GM13977 (cell line): Measurements from ENCODE around the gene RNF151.

Experiments used
- DNase-seq: peaks from one replicate; pipeline ENCODE4 v3.0.0; 2012; ENCODE audit warnings: low spot score
- in situ Hi-C: fragments of 300-500 bp; cut with MboI; formaldehyde crosslinking; loops from one replicate; pipeline ENCODE4 v1.12.0; 2022; ENCODE audit warnings: low sequenced_read_pairs, low pct_unique_long_range_greater_than_20kb, mixed read lengths, inconsistent platforms; ENCODE audit not compliant: unreplicated experiment
- TF ChIP-seq, protein P1 (sequence below): IDR thresholded peaks from 2 replicates; pipeline ENCODE4 v1.5.1; 2012; ENCODE audit warnings: mild to moderate bottlenecking, control low read depth; ENCODE audit not compliant: insufficient read depth; ENCODE audit errors: extremely low read depth, missing control alignments

RNF151 gene

DNA sequence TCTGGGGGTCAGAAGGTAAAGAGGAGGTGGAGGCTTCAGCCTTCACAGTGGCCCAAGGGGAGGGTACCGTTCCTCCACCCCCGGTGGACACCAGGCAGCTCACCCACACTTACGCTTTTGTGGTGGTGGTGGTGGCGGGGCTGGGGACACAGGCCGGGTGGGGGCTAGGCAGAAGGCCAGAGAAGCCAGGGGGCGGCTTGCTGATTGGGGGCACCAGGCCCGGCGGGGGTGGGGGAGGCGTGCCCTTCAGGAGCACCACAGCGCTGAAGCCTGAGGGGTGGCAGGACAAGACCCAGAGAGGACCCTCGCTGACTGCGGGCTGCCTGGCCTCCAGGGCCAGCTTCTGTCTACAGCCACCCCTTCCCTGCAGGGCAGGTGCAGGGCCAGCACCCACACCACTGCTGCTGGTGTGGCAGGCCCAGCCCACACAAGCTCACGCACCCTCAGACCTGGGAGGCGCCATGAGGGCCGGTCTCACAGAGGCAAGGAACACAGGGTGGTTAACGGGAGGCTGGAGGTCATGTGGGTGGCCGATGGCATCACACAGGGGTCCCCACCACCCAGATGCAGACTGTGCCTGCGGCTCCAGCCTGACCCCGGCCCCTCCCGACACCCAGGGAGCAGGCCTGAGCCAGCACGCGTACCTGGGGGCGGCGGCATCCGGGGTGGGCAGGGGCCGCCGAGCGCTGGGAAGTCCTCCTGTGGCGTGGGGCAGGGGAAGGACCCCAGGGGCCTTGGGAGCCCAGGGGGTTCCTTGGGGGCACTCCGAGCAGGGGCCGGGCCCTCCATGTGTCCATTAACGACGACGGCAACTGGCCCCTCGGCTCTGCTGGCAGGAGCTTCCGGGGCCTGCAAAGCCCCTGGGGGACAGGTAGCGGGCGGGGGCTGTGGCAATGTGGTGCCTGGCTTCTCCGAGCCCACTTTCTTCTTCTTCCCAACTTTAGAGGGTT is 32.5 kb downstream of the RNF151 start:
- no peak for DNase-seq
- TF ChIP-seq, protein P1, sequence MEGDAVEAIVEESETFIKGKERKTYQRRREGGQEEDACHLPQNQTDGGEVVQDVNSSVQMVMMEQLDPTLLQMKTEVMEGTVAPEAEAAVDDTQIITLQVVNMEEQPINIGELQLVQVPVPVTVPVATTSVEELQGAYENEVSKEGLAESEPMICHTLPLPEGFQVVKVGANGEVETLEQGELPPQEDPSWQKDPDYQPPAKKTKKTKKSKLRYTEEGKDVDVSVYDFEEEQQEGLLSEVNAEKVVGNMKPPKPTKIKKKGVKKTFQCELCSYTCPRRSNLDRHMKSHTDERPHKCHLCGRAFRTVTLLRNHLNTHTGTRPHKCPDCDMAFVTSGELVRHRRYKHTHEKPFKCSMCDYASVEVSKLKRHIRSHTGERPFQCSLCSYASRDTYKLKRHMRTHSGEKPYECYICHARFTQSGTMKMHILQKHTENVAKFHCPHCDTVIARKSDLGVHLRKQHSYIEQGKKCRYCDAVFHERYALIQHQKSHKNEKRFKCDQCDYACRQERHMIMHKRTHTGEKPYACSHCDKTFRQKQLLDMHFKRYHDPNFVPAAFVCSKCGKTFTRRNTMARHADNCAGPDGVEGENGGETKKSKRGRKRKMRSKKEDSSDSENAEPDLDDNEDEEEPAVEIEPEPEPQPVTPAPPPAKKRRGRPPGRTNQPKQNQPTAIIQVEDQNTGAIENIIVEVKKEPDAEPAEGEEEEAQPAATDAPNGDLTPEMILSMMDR, result no peak
- in situ Hi-C loops, result no loop called here

DNA sequence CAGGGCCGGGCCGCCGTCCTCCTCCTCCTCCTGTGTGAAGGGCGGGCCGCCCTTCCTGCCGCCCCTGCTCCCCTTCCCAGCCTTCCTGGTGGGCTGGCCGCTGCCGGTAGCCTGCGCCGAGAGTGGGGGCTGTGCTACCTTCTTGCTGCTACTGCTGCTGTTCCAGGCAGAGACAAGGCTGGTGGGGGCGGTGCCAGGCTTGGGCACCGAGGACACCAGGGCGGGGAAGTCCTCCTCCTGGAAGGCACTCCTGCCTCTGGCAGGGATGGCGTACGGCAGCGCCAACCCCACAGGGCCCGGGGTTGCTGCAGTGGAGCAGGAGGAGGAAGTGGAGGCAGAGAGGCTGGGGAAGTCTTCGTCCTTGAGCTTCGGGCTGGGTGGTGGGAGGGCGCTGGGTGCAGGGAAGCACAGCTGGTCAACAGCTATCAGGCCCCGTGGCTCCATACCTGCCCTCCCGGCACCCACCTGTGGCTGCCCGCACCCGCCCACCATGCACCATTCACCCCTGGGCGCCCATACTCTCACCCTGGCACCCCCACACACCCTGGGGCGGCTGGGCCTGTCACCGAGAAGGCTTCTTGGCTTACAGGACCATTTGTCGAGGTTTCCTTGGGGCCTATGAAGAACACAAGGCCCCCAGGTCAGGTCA is 33.3 kb downstream of the RNF151 start:
- TF ChIP-seq, protein P1, result no peak
- no peak for DNase-seq
- in situ Hi-C loops, result no loop called here

DNA sequence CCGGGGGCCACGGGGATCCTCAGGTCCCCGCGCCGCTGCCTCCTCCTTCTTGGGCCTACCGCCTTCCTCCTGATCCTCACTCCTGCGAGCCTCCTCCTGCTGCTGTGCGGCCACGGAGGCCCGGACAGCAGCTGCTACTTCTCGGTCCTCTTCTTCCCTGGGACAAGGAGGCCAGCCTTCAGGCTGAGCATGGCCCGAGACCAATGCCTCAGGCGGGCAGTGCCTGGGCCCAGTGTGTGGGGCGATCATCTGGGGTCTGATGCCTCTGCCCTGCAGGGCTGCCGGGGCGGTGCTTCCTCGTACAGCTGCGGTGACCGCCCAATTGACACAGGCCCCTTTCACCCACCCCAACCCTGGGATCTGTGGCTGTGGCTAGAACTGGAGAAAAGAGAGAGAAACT is 34.4 kb downstream of the RNF151 start:
- in situ Hi-C loops, result no loop called here
- DNase-seq, result no peak

DNA sequence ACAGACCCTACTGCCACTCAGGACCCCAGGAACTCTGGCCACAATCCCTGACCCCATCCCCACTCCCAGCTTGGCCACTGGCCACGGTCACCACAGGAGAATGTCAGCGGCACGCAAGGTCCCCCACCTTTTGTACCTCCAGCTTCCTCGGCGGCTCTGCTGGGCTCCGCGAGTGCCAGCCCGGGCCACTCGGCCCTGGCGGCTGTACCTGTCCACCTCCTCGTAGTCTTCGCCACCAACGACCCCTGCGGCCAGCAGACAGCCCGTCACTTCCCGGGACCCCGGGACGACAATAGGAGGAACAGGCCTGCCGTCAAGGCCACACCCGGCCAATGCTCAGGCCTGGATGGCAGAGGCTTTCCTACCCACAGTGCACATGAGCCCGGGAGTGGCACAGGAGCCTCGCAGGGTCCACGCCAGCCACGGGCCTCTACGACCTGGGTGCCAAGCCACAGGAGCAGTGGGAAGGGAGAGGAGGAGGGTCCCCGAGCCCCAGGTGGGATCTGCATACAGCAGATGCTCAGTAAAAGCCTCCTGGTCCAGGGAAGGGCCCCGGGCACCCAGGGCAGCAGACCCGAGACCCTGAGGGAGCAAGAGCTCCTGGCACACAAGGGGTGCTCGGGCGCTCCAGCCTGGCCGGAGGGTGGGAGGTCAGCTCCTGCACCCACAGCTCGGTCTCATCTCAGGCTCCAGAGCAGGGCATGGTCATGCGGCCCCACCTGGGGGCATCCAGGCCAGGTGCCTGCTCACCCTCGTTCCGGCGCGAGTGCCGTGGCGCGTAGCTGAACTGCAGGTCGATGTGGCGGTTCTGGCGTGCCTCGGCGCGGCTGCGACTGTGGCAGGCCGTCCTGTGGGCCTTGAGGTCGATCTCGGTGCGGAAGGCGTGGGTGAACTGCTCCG is 35.0 kb downstream of the RNF151 start:
- no peak for DNase-seq
- TF ChIP-seq, protein P1, result no peak
- in situ Hi-C loops, result no loop called here

More for the DNA sequence above, 34.4 kb downstream of the RNF151 start:
- TF ChIP-seq, protein P1, result no peak

DNA sequence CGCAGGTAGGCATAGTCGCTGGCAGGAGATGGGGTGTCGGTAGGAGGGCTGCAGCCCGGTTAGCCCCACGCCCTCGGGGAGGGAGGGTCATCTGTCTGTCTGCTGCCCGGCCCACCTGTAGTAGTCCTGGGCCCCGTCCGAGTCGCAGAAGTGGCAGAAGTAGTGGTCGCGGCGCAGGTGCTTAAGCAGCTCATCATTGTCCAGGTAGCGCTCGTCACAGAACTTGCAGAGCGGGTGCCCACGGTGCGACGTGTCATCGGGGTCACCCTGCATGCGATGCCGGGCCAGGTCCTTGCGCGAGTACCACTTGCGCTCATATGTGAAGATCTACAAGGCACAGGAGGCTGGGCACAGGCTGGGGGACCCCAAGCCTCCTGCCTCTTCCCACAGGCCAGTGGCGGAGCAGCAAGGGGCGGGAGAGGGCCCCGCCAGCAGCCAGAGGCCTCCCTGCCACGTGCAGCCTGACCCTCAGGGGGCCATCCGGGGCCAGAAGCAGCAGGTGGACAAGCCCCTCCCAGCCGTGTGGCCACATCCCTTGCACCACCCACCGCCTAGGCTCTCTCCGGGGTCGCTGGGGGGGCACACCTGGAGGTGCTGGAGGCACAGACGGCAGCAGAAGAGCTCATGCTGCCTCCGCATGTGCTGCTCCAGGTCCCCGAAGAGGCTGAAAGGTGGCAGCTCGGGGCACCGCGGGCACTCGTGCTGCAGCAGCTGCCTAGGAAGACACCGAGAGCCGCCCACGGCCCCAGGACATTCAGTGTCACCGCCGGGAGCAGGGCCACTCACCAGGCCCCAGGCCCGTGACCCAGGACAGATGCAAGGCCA is 36.0 kb downstream of the RNF151 start:
- no peak for DNase-seq
- TF ChIP-seq, protein P1, result no peak
- in situ Hi-C loops, result no loop called here
